C1 segment of cervical spinal cord (tissue), 14 donors: ENCODE results near the gene EPM2A.

Experiments
- DNase-seq, 14 donors: peaks; one replicate each; lab custom pipeline; 2025; lab: John Stamatoyannopoulos, UW

EPM2A gene

DNA sequence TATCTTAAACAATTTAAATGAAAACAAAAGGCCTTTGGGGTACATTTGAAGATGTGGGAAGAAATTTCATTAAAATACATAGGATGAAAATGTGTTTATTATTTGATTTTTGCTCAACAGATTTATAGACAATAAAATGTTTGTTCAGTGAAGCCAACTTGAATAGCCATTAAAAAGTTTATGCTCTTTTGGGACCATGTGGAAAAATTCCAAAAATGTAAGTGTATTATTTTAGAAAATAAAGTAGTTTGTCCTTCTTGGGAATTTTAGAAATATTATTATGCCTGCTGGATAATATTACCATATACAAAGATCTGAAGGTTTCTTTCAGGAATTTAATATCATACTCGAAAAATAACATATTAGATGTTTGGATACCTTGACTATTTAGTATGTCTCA, 131.3 kb downstream of the EPM2A start:
- DNase-seq: no peak

DNA sequence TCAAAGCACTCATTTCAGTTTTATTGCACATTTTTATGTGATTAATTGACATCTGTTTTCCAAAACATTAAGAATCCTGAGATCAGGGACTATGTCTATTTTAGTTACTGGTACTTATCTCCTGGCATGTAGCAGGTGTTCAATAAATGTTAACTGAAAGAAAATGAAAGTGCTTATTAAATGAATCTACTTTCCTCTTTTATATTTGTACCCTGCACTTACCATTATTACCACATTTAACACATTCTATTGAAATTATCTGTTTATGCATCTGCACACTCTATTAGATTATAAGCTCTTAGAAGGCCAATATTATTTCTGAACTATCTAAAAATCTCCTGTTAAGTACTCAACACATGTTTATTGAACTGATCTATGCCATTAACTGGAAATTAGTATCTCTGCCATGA, 131.9 kb downstream of the EPM2A start:
- no peak for DNase-seq

DNA sequence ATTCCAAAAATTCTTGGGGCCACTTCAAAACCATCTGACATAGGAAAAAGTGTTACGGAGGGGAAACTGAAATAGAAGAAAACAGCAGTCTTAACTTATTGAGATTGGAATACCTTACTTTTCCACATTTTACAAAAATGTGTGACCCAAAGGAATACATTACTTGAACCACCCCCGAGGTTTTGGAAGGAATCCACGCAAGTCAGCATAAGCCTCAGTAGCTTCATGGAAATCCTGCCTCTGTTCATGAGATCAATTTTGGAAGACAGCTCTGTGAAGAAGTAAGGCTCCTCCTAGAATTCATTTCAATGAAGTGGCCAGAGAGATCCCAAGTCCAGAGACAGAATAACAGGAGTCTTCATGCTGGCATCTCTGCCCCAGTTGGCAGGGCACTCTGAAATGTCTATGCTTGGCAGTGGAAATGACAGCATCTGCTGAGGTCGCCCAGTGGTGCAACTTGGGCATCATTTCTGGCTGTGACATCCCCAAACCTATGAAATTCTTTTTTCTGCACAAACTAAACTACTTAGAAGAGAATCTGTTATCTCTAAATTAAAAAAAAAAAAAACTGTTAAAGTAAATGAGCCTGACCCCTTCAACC, 132.5 kb downstream of the EPM2A start:
- no peak for DNase-seq

DNA sequence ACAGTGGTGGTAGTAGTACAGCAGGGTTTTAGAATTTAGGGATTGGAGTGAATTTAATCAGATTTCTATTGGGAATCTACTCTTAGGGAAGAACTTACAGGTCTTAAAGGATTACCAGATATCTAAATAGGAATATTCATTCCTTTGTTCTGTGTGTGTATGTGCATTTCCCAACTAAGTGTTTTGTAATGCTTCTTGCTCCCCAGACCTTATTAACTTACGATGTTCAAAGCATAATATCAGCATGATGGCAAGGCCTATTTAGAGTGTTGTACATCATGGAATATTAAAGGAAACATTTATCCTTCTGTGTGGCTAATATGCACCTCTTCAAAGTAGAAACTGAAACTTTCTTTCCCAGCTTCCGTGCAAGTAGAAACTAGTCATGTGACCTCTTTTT, 133.9 kb downstream of the EPM2A start:
- no peak for DNase-seq

DNA sequence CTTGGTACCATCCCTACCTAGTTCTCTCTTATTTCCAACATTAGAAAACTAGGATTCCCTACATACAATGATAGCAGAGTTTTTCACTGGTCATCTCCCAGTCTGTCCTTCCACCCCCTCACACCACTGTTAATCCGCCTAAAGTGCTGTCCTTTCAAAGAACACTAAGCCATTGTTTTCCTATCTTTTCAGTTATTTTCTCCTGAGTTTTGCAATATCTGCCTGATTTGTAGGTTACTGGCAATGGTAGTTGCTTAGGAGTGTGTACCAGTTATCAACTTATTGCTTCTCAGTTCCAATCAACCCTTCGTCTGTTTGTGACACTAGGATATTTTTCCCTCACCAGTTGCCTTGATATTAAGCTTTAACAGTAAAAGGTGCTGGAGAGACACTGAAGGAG, 135.0 kb downstream of the EPM2A start:
- no peak for DNase-seq

DNA sequence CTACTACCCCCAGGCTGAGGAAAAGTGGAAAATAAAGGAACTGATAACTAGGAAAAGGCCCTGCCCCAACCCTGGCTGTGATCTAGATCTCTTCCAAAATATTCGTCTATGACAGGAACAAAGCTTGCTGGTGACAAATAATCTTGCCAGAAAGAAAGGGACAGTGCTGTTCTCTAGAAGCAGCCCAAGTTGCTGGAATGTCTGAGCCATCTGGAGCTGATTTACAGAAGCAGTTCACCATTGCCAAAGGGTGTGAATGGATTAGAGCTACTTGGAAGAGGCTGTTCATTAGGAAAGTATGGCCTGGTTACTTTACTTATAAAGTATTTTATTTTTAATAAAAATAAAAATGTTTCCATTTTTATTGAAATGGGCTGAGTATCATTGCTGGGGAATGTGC, 146.3 kb downstream of the EPM2A start:
- no peak for DNase-seq

DNA sequence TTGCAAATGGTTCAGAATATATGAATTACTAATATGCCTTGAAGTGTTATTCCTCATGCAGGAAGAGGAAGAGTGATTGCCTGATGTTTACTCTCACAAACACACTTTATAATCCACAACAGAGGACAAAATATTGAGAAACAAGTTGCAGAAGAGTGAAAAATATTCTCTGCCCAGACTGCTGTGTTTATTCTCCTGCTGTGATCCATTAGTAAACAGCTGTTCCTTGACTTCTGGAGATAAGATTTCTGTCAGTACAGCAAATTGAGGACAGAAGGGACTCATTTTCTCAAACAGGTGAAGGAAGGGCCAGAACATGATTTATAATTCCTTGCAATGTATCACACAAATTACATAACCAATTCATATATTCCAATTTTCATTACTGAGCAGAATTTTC, 148.0 kb downstream of the EPM2A start:
- DNase-seq: no peak

DNA sequence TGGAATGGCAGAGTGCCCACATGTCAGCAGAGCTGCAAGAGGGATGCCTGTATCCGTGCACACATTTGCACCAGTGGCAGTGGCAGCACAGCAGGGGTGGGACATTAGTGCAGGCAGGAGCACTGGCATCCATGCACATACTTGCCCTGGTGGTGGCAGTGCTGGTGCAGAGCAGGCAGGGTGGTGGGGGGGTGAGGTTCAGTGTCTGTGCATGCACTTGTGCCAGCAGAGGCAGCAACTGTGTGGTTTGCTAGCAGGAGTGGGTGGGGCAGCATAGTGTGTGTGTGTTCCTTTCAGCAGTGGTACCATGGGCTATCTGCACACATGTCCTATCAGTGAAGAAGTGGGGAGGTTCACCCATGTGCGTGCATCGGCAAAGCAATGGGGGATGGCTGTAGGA, 151.6 kb downstream of the EPM2A start:
- DNase-seq: no peak
